Measurements from ENCODE around the gene LCA5L. TPM values are rescaled to one million over a fixed set of nuclear protein-coding genes. Genes with fewer than 3 reads are reported as not detected.

LCA5L gene
- total RNA-seq, 1 donor from 2014 or later, result 1.1 TPM

- TF ChIP-seq CTCF (IDR thresholded peaks at IDR 0.05), result no peak
These were observed 27.2 kb upstream of the LCA5L start for GRCh38 chr21:39472786-39473185.

GRCh38 chr21:39471598-39471997 is 26.0 kb upstream of the LCA5L start:
- Mint-ChIP-seq H3K27ac (ENCODE audit: unreplicated experiment) (no peak overlapping the region), H3K9me3 (ENCODE audit: unreplicated experiment) (no peaks in the 10 kb centered on the region), H3K36me3 (ENCODE audit: unreplicated experiment) (no peaks in the 10 kb centered on the region), H3K4me1 (ENCODE audit: unreplicated experiment) (no peaks in the 10 kb centered on the region), H3K27me3 (ENCODE audit: unreplicated experiment) (peaks cover 28% of the 10 kb centered on the region), H3K4me3 (ENCODE audit: unreplicated experiment) (no peak overlapping the region)
- TF ChIP-seq CTCF (IDR thresholded peaks at IDR 0.05), result no peak
- DNase-seq (ENCODE audit: extremely low spot score, unreplicated experiment), result no peak

More at GRCh38 chr21:39472786-39473185, 27.2 kb upstream of the LCA5L start:
- no peaks in the 10 kb centered on the region for H3K36me3 Mint-ChIP-seq (ENCODE audit: unreplicated experiment)
- peaks cover 25% of the 10 kb centered on the region for H3K27me3 Mint-ChIP-seq (ENCODE audit: unreplicated experiment)
- no peaks in the 10 kb centered on the region for H3K4me1 Mint-ChIP-seq (ENCODE audit: unreplicated experiment)
- no peaks in the 10 kb centered on the region for H3K9me3 Mint-ChIP-seq (ENCODE audit: unreplicated experiment)
- DNase-seq (ENCODE audit: extremely low spot score, unreplicated experiment), result no peak
- H3K4me3 Mint-ChIP-seq (ENCODE audit: unreplicated experiment), result no peak overlapping the region
- no peak overlapping the region for H3K27ac Mint-ChIP-seq (ENCODE audit: unreplicated experiment)

GRCh38 chr21:39468559-39468958 is 23.0 kb upstream of the LCA5L start:
- no peak for DNase-seq (ENCODE audit: extremely low spot score, unreplicated experiment)
- no peaks in the 10 kb centered on the region for H3K9me3 Mint-ChIP-seq (ENCODE audit: unreplicated experiment)
- H3K36me3 Mint-ChIP-seq (ENCODE audit: unreplicated experiment), result no peaks in the 10 kb centered on the region

GRCh38 chr21:39467746-39468145 is 22.2 kb upstream of the LCA5L start:
- peaks cover 19% of the 10 kb centered on the region for H3K27me3 Mint-ChIP-seq (ENCODE audit: unreplicated experiment)
- no peak for DNase-seq (ENCODE audit: extremely low spot score, unreplicated experiment)
- H3K4me3 Mint-ChIP-seq (ENCODE audit: unreplicated experiment), result no peak overlapping the region
- no peaks in the 10 kb centered on the region for H3K9me3 Mint-ChIP-seq (ENCODE audit: unreplicated experiment)
- no peaks in the 10 kb centered on the region for H3K4me1 Mint-ChIP-seq (ENCODE audit: unreplicated experiment)
- H3K27ac Mint-ChIP-seq (ENCODE audit: unreplicated experiment), result no peak overlapping the region
- H3K36me3 Mint-ChIP-seq (ENCODE audit: unreplicated experiment), result no peaks in the 10 kb centered on the region
- no peak for TF ChIP-seq CTCF (IDR thresholded peaks at IDR 0.05)

More at GRCh38 chr21:39468559-39468958, 23.0 kb upstream of the LCA5L start:
- H3K4me3 Mint-ChIP-seq (ENCODE audit: unreplicated experiment), result no peak overlapping the region
- H3K27me3 Mint-ChIP-seq (ENCODE audit: unreplicated experiment), result peaks cover 18% of the 10 kb centered on the region
- no peak for TF ChIP-seq CTCF (IDR thresholded peaks at IDR 0.05)
- H3K4me1 Mint-ChIP-seq (ENCODE audit: unreplicated experiment), result no peaks in the 10 kb centered on the region
- no peak overlapping the region for H3K27ac Mint-ChIP-seq (ENCODE audit: unreplicated experiment)

GRCh38 chr21:39466584-39466983 is 21.0 kb upstream of the LCA5L start:
- Mint-ChIP-seq H3K4me1 (ENCODE audit: unreplicated experiment) (no peaks in the 10 kb centered on the region), H3K27me3 (ENCODE audit: unreplicated experiment) (peaks cover 21% of the 10 kb centered on the region), H3K27ac (ENCODE audit: unreplicated experiment) (no peak overlapping the region), H3K4me3 (ENCODE audit: unreplicated experiment) (no peak overlapping the region), H3K36me3 (ENCODE audit: unreplicated experiment) (no peaks in the 10 kb centered on the region), H3K9me3 (ENCODE audit: unreplicated experiment) (no peaks in the 10 kb centered on the region)
- no peak for TF ChIP-seq CTCF (IDR thresholded peaks at IDR 0.05)
- no peak for DNase-seq (ENCODE audit: extremely low spot score, unreplicated experiment)
